ENCODE data around the gene CSNK1A1L. TPM values are rescaled to one million over a fixed set of nuclear protein-coding genes. Genes with fewer than 3 reads are reported as not detected.

The CSNK1A1L gene
- total and polyA plus RNA-seq, 2 donors (not counting 3 experiments of a cell fraction or from before 2014, with no cell fraction given) = not detected

GRCh38 chr13:37065890-37066526, 39.5 kb downstream of the CSNK1A1L start:
- no peaks in the 10 kb centered on the region for H3K79me2 ChIP-seq (ENCODE audit: control insufficient read depth, insufficient read depth, low read length)
- ChIA-PET POLR2A (no interaction called here), CTCF (interaction anchor here (0.9 kb wide), 1 partner anchor 9 kb away, joined by 3 read pairs; no protein-coding TSS in a partner anchor)
- DNase-seq (ENCODE audit: low read depth, low spot score) = no peak
- BruUV-seq (replicated peaks) = no TSS peak
- H3K36me3 ChIP-seq (ENCODE audit: control insufficient read depth in 2 of 2, extremely low read depth in 1 of 2, insufficient read depth in 2 of 2, low read length in 2 of 2) = no peaks in the 10 kb centered on the region
- no peaks in the 10 kb centered on the region for H3K4me1 ChIP-seq (ENCODE audit: control insufficient read depth, extremely low read depth, insufficient read depth, low read length)
- H4K20me1 ChIP-seq (replicated peaks; ENCODE audit: control insufficient read depth, extremely low read depth, insufficient read depth, low read length) = no peaks in the 10 kb centered on the region
- no peak for TF ChIP-seq FOS (IDR thresholded peaks at IDR 0.05; ENCODE audit: borderline replicate concordance, insufficient read depth, low read length)
- TF ChIP-seq CTCF (IDR thresholded peaks at IDR 0.05; ENCODE audit: extremely low read depth in 1 of 2, insufficient read depth in 1 of 2, low read depth in 1 of 2, low read length in 2 of 2) = no peak
- no peak for TF ChIP-seq JUN (IDR thresholded peaks at IDR 0.05; ENCODE audit: borderline replicate concordance, insufficient read depth, insufficient read length, low read depth)
- no peak for TF ChIP-seq POLR2A (IDR thresholded peaks at IDR 0.05; ENCODE audit: low read depth, low read length)
- TF ChIP-seq MAX (IDR thresholded peaks at IDR 0.05; ENCODE audit: insufficient read depth, insufficient read length) = no peak
- TF ChIP-seq GATA2 (IDR thresholded peaks at IDR 0.05; ENCODE audit: insufficient read depth, insufficient read length, low read depth, low read length) = no peak
- TF ChIP-seq MYC (IDR thresholded peaks at IDR 0.05; ENCODE audit: low read depth, low read length) = no peak
- TF ChIP-seq EZH2 (IDR thresholded peaks at IDR 0.05; ENCODE audit: borderline replicate concordance, low read depth, low read length, severe bottlenecking) = no peak
- TF ChIP-seq POLR2AphosphoS5 (IDR thresholded peaks at IDR 0.05; ENCODE audit: insufficient read depth, low read depth, low read length) = no peak
- no peak overlapping the region for H3K9ac ChIP-seq (replicated peaks; ENCODE audit: extremely low read depth, insufficient read depth, low read length)
- H3K27ac ChIP-seq (ENCODE audit: insufficient read depth, low read depth, low read length) = no peak overlapping the region
- no peaks in the 10 kb centered on the region for H3K9me3 ChIP-seq (replicated peaks; ENCODE audit: control insufficient read depth, insufficient read depth, low read length)
- H3K4me3 ChIP-seq (replicated peaks in 1 of 3; ENCODE audit: insufficient read depth in 1 of 3, low read depth in 1 of 3, low read length in 3 of 3) = no peak overlapping the region
- no peak for FAIRE-seq
- intact Hi-C loops (cut with micrococcal nuclease) (no loop called here), dilution Hi-C loops (cut with MboI; ENCODE audit: extremely low pct_ligation_motif_present, low sequenced_read_pairs) (no loop called here)
- no peaks in the 10 kb centered on the region for H3K9me1 ChIP-seq (replicated peaks; ENCODE audit: control insufficient read depth, extremely low read depth, insufficient read depth, low read length)
- peak overlapping the region; percentile 7 for H2AFZ ChIP-seq (ENCODE audit: low read depth, low read length)
- H3K4me2 ChIP-seq (ENCODE audit: insufficient read depth, low read length) = no peak overlapping the region
- H3K27me3 ChIP-seq (ENCODE audit: control insufficient read depth in 2 of 2, insufficient read depth in 2 of 2, low read length in 2 of 2) = no peaks in the 10 kb centered on the region

Measured in endothelial cell of umbilical vein (primary cell).